Fibroblast of lung (primary cell): ENCODE data around the gene ESPNL.

Experiments used
- CTCF ChIP-seq, 2 donors: IDR thresholded peaks in 1 of 2; conservative IDR thresholded peaks in 1 of 2; 1 replicate in 1 of 2; 2 replicates in 1 of 2; pipeline ENCODE4 v1.5.1; 2011 to 2012; ENCODE audit warnings: low read length in 2 of 2, control low read depth in 1 of 2, inconsistent platforms in 1 of 2, low read depth in 1 of 2, mild to moderate bottlenecking in 1 of 2
- EZH2 ChIP-seq: IDR thresholded peaks from 2 replicates; pipeline ENCODE4 v1.5.1; 2012; ENCODE audit warnings: low read length, control low read depth, mild to moderate bottlenecking; ENCODE audit errors: missing control alignments

- TF ChIP-seq CTCF (conservative IDR thresholded peaks at IDR 0.05 in 1 of 2, IDR thresholded peaks at IDR 0.05 in 1 of 2; ENCODE audit: low read depth in 1 of 2, low read length in 2 of 2): no peak
- no peak for TF ChIP-seq EZH2
Observed at GRCh38 chr2:238140721-238141540, 40.8 kb downstream of the ESPNL start.
